ENCODE measurements around the gene AEBP2.

DNA sequence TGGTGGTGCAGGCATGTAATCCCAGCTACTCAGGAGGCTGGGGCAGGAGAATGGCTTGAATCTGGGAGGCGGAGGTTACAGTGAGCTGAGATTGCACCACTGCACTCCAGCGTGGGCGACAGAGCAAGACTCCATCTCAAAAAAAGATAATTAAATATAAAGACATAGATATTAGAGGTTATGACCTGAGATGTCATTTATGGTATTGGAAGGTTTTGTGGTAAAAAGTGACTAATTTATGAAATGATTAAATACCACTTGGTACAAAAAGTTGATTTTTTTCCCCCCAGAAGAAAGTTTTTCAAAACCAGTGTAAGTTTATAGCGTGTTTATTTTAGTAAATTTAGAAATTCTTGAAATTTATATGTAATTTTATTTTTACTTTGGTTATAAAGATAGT is 4.3 kb downstream of the AEBP2 start:
- no peak for TF ChIP-seq CTCF (conservative IDR thresholded peaks at IDR 0.05; ENCODE audit: low read depth, low read length)
- no peak for TF ChIP-seq BHLHE40 (IDR thresholded peaks at IDR 0.05; ENCODE audit: low read depth, low read length)
- TF ChIP-seq RAD21 (IDR thresholded peaks at IDR 0.05; ENCODE audit: low read length), result no peak
- TF ChIP-seq, protein P1, sequence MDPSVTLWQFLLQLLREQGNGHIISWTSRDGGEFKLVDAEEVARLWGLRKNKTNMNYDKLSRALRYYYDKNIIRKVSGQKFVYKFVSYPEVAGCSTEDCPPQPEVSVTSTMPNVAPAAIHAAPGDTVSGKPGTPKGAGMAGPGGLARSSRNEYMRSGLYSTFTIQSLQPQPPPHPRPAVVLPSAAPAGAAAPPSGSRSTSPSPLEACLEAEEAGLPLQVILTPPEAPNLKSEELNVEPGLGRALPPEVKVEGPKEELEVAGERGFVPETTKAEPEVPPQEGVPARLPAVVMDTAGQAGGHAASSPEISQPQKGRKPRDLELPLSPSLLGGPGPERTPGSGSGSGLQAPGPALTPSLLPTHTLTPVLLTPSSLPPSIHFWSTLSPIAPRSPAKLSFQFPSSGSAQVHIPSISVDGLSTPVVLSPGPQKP (IDR thresholded peaks at IDR 0.05; ENCODE audit: borderline replicate concordance, low read depth, low read length), result no peak
- no peak for TF ChIP-seq MXI1 (IDR thresholded peaks at IDR 0.05; ENCODE audit: borderline replicate concordance, low read depth, low read length)
- no peak for TF ChIP-seq POLR2A (IDR thresholded peaks at IDR 0.05; ENCODE audit: low read depth, low read length)
- no peak for TF ChIP-seq RFX5 (IDR thresholded peaks at IDR 0.05; ENCODE audit: low read depth, low read length)
- no peak for TF ChIP-seq MAFK (IDR thresholded peaks at IDR 0.05; ENCODE audit: low read depth, low read length)
- TF ChIP-seq FOS (IDR thresholded peaks at IDR 0.05; ENCODE audit: low read depth, low read length), result no peak
- TF ChIP-seq RCOR1 (IDR thresholded peaks at IDR 0.05; ENCODE audit: insufficient replicate concordance, low read length), result no peak
- no peak for TF ChIP-seq MAZ (IDR thresholded peaks at IDR 0.05; ENCODE audit: borderline replicate concordance, low read depth, low read length)

All from IMR-90 (cell line).